Spleen (tissue), 11 donors: ENCODE measurements around the gene ZNF646. TPM values are rescaled to one million over a fixed set of nuclear protein-coding genes. Genes with fewer than 3 reads are reported as not detected.

ENCODE experiments used
- DNase-seq: peaks from one replicate; pipeline ENCODE4 v3.0.0-alpha.2; 2020
- H3K27ac ChIP-seq, 8 donors: fragments of 200-600 bp; sonication (generic) in 7 of 8; 1 replicate in 4 of 8; 2 replicates in 4 of 8; pipeline versions ENCODE4 v1.5.0 to v1.8.0; 2016 to 2021; ENCODE audit warnings: inconsistent platforms in 4 of 8, mild to moderate bottlenecking in 4 of 8, moderate library complexity in 1 of 8
- H3K27me3 ChIP-seq, 7 donors: fragments of 200-600 bp; sonication (generic) in 6 of 7; replicated peaks in 1 of 7; 1 replicate in 4 of 7; 2 replicates in 3 of 7; pipeline versions ENCODE4 v1.5.0 to v1.8.0; 2016 to 2021; ENCODE audit warnings: inconsistent platforms in 3 of 7, mild to moderate bottlenecking in 1 of 7
- H3K36me3 ChIP-seq, 6 donors: fragments of 200-600 bp; sonication (generic) in 5 of 6; 1 replicate in 4 of 6; 2 replicates in 2 of 6; pipeline versions ENCODE4 v1.5.0 to v1.8.0; 2016 to 2021; ENCODE audit warnings: inconsistent platforms in 2 of 6
- H3K4me1 ChIP-seq, 6 donors: fragments of 200-600 bp; sonication (generic) in 5 of 6; 1 replicate in 3 of 6; 2 replicates in 3 of 6; pipeline versions ENCODE4 v1.5.0 to v1.8.0; 2016 to 2021; ENCODE audit warnings: inconsistent platforms in 3 of 6
- H3K4me3 ChIP-seq, 8 donors: fragments of 200-600 bp; sonication (generic) in 7 of 8; 1 replicate in 4 of 8; 2 replicates in 4 of 8; pipeline versions ENCODE4 v1.5.0 to v1.8.0; 2016 to 2021; ENCODE audit warnings: inconsistent platforms in 4 of 8, mild to moderate bottlenecking in 4 of 8, moderate library complexity in 2 of 8
- H3K9me3 ChIP-seq, 8 donors: fragments of 200-600 bp; sonication (generic) in 7 of 8; 1 replicate in 4 of 8; 2 replicates in 4 of 8; pipeline versions ENCODE4 v1.5.0 to v1.8.0; 2016 to 2021; ENCODE audit warnings: inconsistent platforms in 4 of 8
- POLR2A ChIP-seq, 3 donors: fragments of 450-650 bp; IDR thresholded peaks; one replicate each; pipeline ENCODE4 v1.5.1; 2017; ENCODE audit warnings: antibody characterized with exemption in 3 of 3, mild to moderate bottlenecking in 1 of 3
- POLR2AphosphoS5 ChIP-seq, 3 donors: sonication (generic); formaldehyde crosslinking; IDR thresholded peaks; one replicate each; pipeline ENCODE4 v1.5.1; 2017; ENCODE audit warnings: antibody characterized with exemption in 3 of 3
- WGBS, 5 donors: extraction: QIAGEN DNeasy Blood & Tissue Kit in 3 of 5; methylation state at CpG; one replicate each; pipeline versions ENCODE4 v1.1.5 to v1.1.7; 2013 to 2018; 5-methylcytosine and 5-hydroxymethylcytosine counted together
- intact Hi-C: fragments of 100-400 bp; cut with DNase I; formaldehyde crosslinking; loops from one replicate; pipeline ENCODE4 v1.15.0; 2023; ENCODE audit warnings: low total_unique reads
- polyA plus RNA-seq, 3 donors: library from polyadenylated mRNA; stranded (reverse); fragments of 200-250 nt; gene quantifications; one replicate each; pipeline ENCODE4 v1.2.1, GENCODE V29; 2013
- total RNA-seq, 7 donors: library from RNA; depleted of rRNA in 3 of 7; stranded (reverse); fragments of >200 nt in 3 of 7; fragmentation: NEBNext Ultra II Directional in 4 of 7; extraction: Animal tissue kit (Norgen Biotek cat#: 25700) in 4 of 7; gene quantifications; one replicate each; pipeline versions ENCODE4 v1.1.0 to v1.2.1, GENCODE V29; 2016 to 2021
- TF ChIP-seq, protein P1 (sequence below), 11 experiments: fragments of 200-600 bp in 7 of 11; fragments of 450-650 bp in 4 of 11; sonication (generic) in 4 of 11; IDR thresholded peaks in 8 of 11; conservative IDR thresholded peaks in 3 of 11; 1 replicate in 7 of 11; 2 replicates in 4 of 11; pipeline versions ENCODE4 v1.4.0 to v1.8.0; 2016 to 2021; ENCODE audit warnings: antibody characterized with exemption in 11 of 11, inconsistent platforms in 4 of 11, mild to moderate bottlenecking in 1 of 11
- donor health status: healthy with polysubstance abuse.
- donor health status: DM: no; HTN: no; CAD: no; lungs with moderate emphysema.
- donor health status: DM: no; HTN: no; CAD: no.
- donor health status: Bipolar disorder and iron deficiency.
- donor health status: healthy.
- donor health status: DM: no; HTN: no; CAD: no.
- donor health status: DM: yes; HTN: yes; CAD: no.

Gene ZNF646
- total and polyA plus RNA-seq, 10 donors: 3.2 to 28.4 (median 24.4) TPM

DNA sequence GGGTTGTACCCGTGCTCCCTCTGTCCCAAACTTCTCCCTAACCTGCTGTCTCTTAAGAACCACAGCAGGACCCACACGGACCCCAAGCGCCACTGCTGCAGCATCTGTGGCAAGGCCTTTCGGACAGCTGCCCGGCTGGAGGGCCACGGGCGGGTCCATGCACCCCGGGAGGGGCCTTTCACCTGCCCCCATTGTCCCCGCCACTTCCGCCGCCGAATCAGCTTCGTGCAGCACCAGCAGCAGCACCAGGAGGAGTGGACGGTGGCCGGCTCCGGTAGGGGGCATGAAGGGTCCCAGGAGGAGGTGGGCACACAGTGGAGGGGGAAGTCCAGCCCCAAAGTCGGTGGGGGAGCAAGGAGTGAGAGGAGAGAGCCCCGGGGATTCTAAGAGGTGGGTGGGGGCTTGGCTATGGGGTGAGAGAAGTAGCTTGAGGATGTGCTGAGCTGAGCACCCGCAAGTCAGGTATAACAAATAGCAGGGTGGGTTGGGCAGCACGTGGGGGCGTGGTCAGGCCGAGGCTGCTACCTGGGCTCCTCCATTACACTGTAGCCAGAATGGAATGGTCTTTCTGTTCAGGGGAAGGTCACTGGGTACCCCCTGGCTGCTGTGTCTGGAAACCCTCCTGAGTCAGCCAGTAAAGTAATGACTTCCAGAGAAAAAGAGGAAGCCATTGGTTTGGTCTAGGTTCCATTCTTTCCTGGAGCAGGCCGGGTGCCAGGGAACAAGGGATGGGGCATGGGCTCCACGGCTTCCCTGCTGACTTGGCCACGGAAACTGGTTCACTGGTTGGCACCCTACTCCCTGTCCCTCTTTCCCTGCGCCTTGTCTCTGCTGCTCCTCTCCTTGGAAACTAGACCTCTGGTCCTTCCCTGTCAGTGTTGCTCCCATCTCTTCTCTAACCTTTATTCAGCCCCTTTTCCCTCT lies 7.5 kb downstream of the ZNF646 start:
- 84 to 93% (median 88%) methylated on average over 26 of the region's 26 CpGs for WGBS, 5 donors
- Histone ChIP-seq H3K27me3 (no peaks in the 10 kb centered on the region), H3K36me3 (peaks cover 0 to 100% (median 80%) of the 10 kb centered on the region in 6 donors)

DNA sequence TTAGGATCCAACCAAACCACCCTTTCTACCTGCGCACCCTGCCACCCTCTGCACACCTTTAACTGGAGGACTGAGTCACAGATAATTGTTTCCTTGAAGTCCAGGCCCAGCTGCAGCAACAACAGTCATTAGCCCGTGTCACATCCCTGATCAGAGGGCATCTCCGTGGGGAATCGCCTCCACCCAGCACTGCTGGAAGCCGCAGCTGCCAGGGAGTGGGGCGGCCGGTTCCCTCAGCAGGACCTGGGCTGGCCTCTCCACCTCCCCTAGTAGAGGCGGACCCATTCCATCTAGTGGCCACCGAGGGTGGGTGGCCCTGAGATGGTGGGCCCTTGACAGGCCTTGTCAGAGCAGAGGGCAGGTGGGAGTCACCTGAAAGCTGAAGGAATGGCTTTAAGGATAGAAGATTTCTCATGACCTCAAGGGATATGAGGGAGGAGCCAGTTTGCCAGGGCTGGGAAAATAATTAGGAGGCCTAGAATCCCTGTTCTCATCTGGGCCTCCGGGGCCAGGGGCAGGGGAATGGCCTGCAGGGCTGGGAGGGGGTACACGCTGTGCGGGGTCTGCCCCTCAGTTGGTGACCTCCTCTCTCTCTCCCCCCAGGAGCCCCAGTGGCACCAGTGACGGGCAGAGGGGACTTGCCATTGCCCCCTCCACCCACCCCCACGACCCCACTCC lies 8.3 kb downstream of the ZNF646 start:
- H3K27me3 ChIP-seq: no peaks in the 10 kb centered on the region
- peaks cover 0 to 100% (median 72%) of the 10 kb centered on the region in 6 donors for H3K36me3 ChIP-seq
- peak in 1 of 3 donors; percentile 51 for TF ChIP-seq POLR2AphosphoS5 (IDR thresholded peaks at IDR 0.05)
- no peak for TF ChIP-seq POLR2A (IDR thresholded peaks at IDR 0.05)
- TF ChIP-seq, protein P1, sequence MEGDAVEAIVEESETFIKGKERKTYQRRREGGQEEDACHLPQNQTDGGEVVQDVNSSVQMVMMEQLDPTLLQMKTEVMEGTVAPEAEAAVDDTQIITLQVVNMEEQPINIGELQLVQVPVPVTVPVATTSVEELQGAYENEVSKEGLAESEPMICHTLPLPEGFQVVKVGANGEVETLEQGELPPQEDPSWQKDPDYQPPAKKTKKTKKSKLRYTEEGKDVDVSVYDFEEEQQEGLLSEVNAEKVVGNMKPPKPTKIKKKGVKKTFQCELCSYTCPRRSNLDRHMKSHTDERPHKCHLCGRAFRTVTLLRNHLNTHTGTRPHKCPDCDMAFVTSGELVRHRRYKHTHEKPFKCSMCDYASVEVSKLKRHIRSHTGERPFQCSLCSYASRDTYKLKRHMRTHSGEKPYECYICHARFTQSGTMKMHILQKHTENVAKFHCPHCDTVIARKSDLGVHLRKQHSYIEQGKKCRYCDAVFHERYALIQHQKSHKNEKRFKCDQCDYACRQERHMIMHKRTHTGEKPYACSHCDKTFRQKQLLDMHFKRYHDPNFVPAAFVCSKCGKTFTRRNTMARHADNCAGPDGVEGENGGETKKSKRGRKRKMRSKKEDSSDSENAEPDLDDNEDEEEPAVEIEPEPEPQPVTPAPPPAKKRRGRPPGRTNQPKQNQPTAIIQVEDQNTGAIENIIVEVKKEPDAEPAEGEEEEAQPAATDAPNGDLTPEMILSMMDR (IDR thresholded peaks at IDR 0.05 in 8 of 11, conservative IDR thresholded peaks at IDR 0.05 in 3 of 11): no peak
- WGBS, 5 donors: 86 to 92% (median 88%) methylated on average over 14 of the region's 14 CpGs
- no peak overlapping the region for H3K27ac ChIP-seq
- intact Hi-C loops: no loop called here
- H3K9me3 ChIP-seq: no peaks in the 10 kb centered on the region
- peak; percentile 57 for DNase-seq
- no peak overlapping the region for H3K4me3 ChIP-seq
- peaks cover 0 to 62% (median 23%) of the 10 kb centered on the region in 6 donors for H3K4me1 ChIP-seq

More for the DNA sequence above, 7.5 kb downstream of the ZNF646 start:
- Histone ChIP-seq H3K4me3 (no peak overlapping the region), H3K27ac (no peak overlapping the region), H3K9me3 (no peaks in the 10 kb centered on the region), H3K4me1 (peaks cover 0 to 69% (median 24%) of the 10 kb centered on the region in 6 donors)
- intact Hi-C loops: no loop called here
- TF ChIP-seq, protein P1 (IDR thresholded peaks at IDR 0.05 in 8 of 11, conservative IDR thresholded peaks at IDR 0.05 in 3 of 11): no peak
- TF ChIP-seq POLR2A (IDR thresholded peaks at IDR 0.05) (no peak), POLR2AphosphoS5 (IDR thresholded peaks at IDR 0.05) (peak in 1 of 3 donors; percentile 61)
- DNase-seq: peak; percentile 70

DNA sequence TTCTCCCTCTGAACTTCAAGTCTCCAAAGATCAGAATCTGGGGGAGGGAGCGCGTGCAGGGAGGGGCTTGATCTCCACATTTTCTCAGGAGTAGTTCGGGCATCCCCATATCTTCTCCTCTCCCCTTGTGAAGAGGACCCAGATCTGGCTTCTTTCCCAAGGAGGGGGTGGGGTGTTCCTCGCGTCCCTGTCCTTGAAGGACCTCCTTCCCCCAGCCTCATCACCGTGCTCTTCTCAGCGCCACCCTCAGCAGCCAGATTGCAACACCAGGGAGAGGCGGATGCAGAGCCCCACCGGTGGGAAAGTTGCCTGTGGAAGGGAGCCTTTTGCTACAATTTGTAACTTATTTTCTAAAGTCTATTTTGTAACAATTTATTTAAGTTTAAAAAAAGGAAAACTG lies 8.9 kb downstream of the ZNF646 start:
- no peak overlapping the region for H3K27ac ChIP-seq
- H3K36me3 ChIP-seq: peaks cover 0 to 100% (median 66%) of the 10 kb centered on the region in 6 donors
- H3K27me3 ChIP-seq: no peaks in the 10 kb centered on the region
- DNase-seq: no peak
- intact Hi-C loops: no loop called here
- WGBS, 5 donors: 64 to 80% (median 65%) methylated on average over 9 of the region's 9 CpGs
- no peaks in the 10 kb centered on the region for H3K9me3 ChIP-seq
- H3K4me3 ChIP-seq: no peak overlapping the region
- TF ChIP-seq, protein P1 (IDR thresholded peaks at IDR 0.05 in 8 of 11, conservative IDR thresholded peaks at IDR 0.05 in 3 of 11): no peak
- peak in 1 of 3 donors; percentile 2 for TF ChIP-seq POLR2AphosphoS5 (IDR thresholded peaks at IDR 0.05)
- H3K4me1 ChIP-seq: peaks cover 0 to 56% (median 23%) of the 10 kb centered on the region in 6 donors

DNA sequence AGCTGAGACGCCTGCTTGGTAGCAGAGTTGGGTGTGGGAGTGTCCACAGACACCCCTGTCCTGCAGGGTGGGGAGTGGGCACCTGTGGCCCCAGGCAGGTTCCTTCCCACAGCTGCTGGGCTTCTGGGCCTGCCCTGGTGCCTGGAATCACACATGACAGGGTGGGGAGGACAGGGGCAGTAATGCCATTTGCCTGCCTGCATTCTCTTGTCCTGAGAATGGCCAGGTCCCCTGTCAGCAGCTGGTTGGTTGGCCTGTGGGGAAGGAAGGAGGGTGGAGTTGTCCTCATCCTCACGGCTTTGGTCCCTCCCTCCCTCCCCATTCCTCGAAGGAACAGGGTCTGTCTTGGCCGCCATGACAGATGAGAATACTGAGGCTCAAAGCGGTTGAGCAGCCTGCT lies 9.3 kb downstream of the ZNF646 start:
- intact Hi-C loops: no loop called here
- Histone ChIP-seq H3K4me3 (no peak overlapping the region), H3K27me3 (no peaks in the 10 kb centered on the region), H3K9me3 (no peaks in the 10 kb centered on the region), H3K36me3 (peaks cover 0 to 99% (median 62%) of the 10 kb centered on the region in 6 donors), H3K4me1 (peaks cover 0 to 51% (median 22%) of the 10 kb centered on the region in 6 donors), H3K27ac (no peak overlapping the region)
- WGBS, 5 donors: 65 to 81% (median 74%) methylated on average over 5 of the region's 5 CpGs
- no peak for TF ChIP-seq POLR2A (IDR thresholded peaks at IDR 0.05)
- peak in 1 of 3 donors; percentile 4 for TF ChIP-seq POLR2AphosphoS5 (IDR thresholded peaks at IDR 0.05)
- DNase-seq: peak; percentile 50
